ENCODE data around the gene PIP5KL1.

The PIP5KL1 gene

GRCh38 chr9:127938298-127938690 is 7.7 kb upstream of the PIP5KL1 start:
- in situ Hi-C loops (cut with HindIII; ENCODE audit: low sequenced_read_pairs), result no loop called here
- DNase-seq (ENCODE audit: low read depth, low spot score), result no peak
- no peak for TF ChIP-seq CTCF (IDR thresholded peaks at IDR 0.05; ENCODE audit: low read depth, low read length)
- H3K4me3 ChIP-seq (ENCODE audit: low read depth, low read length), result peak overlapping the region; percentile 68

GRCh38 chr9:127937388-127938297 is 7.1 kb upstream of the PIP5KL1 start, which contains the start of gene DPM2:
DPM2 (minus strand) TSS chr9:127937854; CDS start chr9:127937820, 34 bp downstream.
- in situ Hi-C loops (cut with HindIII; ENCODE audit: low sequenced_read_pairs), result no loop called here
- peak; percentile 87 for DNase-seq (ENCODE audit: low read depth, low spot score)
- no peak for TF ChIP-seq CTCF (IDR thresholded peaks at IDR 0.05; ENCODE audit: low read depth, low read length)
- H3K4me3 ChIP-seq (ENCODE audit: low read depth, low read length), result peak within 1 kb of the TSS; percentile 68

GRCh38 chr9:127937056-127937387 is 6.4 kb upstream of the PIP5KL1 start:
- peak overlapping the region; percentile 68 for H3K4me3 ChIP-seq (ENCODE audit: low read depth, low read length)
- in situ Hi-C loops (cut with HindIII; ENCODE audit: low sequenced_read_pairs), result no loop called here
- DNase-seq (ENCODE audit: low read depth, low spot score), result no peak
- no peak for TF ChIP-seq CTCF (IDR thresholded peaks at IDR 0.05; ENCODE audit: low read depth, low read length)

- peak overlapping the region; percentile 68 for H3K4me3 ChIP-seq (ENCODE audit: low read depth, low read length)
- no peak for TF ChIP-seq CTCF (IDR thresholded peaks at IDR 0.05; ENCODE audit: low read depth, low read length)
- in situ Hi-C loops (cut with HindIII; ENCODE audit: low sequenced_read_pairs), result no loop called here
- no peak for DNase-seq (ENCODE audit: low read depth, low spot score)
Measured at GRCh38 chr9:127936347-127936852, 5.8 kb upstream of the PIP5KL1 start.

GRCh38 chr9:127935765-127936221 is 5.2 kb upstream of the PIP5KL1 start:
- no peak overlapping the region for H3K4me3 ChIP-seq (ENCODE audit: low read depth, low read length)
- TF ChIP-seq CTCF (IDR thresholded peaks at IDR 0.05; ENCODE audit: low read depth, low read length), result no peak
- no peak for DNase-seq (ENCODE audit: low read depth, low spot score)
- in situ Hi-C loops (cut with HindIII; ENCODE audit: low sequenced_read_pairs), result no loop called here

GRCh38 chr9:127934986-127935385 is 4.4 kb upstream of the PIP5KL1 start:
- TF ChIP-seq CTCF (IDR thresholded peaks at IDR 0.05; ENCODE audit: low read depth, low read length), result no peak
- no peak overlapping the region for H3K4me3 ChIP-seq (ENCODE audit: low read depth, low read length)
- in situ Hi-C loops (cut with HindIII; ENCODE audit: low sequenced_read_pairs), result no loop called here

More at GRCh38 chr9:127934986-127935385, 4.4 kb upstream of the PIP5KL1 start:
- DNase-seq (ENCODE audit: low read depth, low spot score), result no peak

All from astrocyte of the spinal cord (primary cell).